ENCODE data around the gene GPRC5D. TPM values are rescaled to one million over a fixed set of nuclear protein-coding genes. Genes with fewer than 3 reads are reported as not detected.

The GPRC5D gene
- polyA plus RNA-seq, 1 of the 3 experiments (the other 2 are of a cell fraction): not detected

GRCh38 chr12:12960639-12961209 is 8.8 kb upstream of the GPRC5D start:
- DNase-seq: no peak
- Histone ChIP-seq H3K9me3 (no peaks in the 10 kb centered on the region), H3K36me3 (replicated peaks in 1 of 2; ENCODE audit: control insufficient read depth in 1 of 2, insufficient read depth in 2 of 2, low read length in 1 of 2) (no peaks in the 10 kb centered on the region), H3K79me2 (ENCODE audit: insufficient read depth) (no peaks in the 10 kb centered on the region), H3K4me3 (ENCODE audit: low read depth in 2 of 2, low read length in 1 of 2) (no peak overlapping the region), H3K4me2 (no peak overlapping the region), H3K27ac (ENCODE audit: low read depth in 2 of 2, low read length in 1 of 2) (no peak overlapping the region), H3F3A (replicated peaks; ENCODE audit: insufficient read depth) (no peaks in the 10 kb centered on the region), H3K9ac (no peak overlapping the region), H4K20me1 (ENCODE audit: insufficient read depth) (no peaks in the 10 kb centered on the region), H3K9me2 (no peaks in the 10 kb centered on the region), H2AFZ (ENCODE audit: low read depth) (no peak overlapping the region), H3K4me1 (ENCODE audit: control insufficient read depth in 1 of 2, insufficient read depth in 2 of 2, low read depth in 1 of 2, low read length in 1 of 2) (no peaks in the 10 kb centered on the region), H3K27me3 (ENCODE audit: insufficient read depth) (no peaks in the 10 kb centered on the region)
- CTCF ChIA-PET: interaction anchor here (1.1 to 1.9 kb wide), 2 partner anchors 13 to 22 kb away, joined by 3 to 5 read pairs; no protein-coding TSS in a partner anchor
- TF ChIP-seq JUND (IDR thresholded peaks at IDR 0.05) (no peak), EZH2phosphoT487 (IDR thresholded peaks at IDR 0.05; ENCODE audit: borderline replicate concordance, low read depth) (no peak), IRF3 (IDR thresholded peaks at IDR 0.05; ENCODE audit: low read depth, low read length) (no peak), ELF1 (IDR thresholded peaks at IDR 0.05) (no peak), CHD2 (IDR thresholded peaks at IDR 0.05; ENCODE audit: low read length, partially characterized antibody) (no peak), NFIC (IDR thresholded peaks at IDR 0.05; ENCODE audit: borderline replicate concordance) (no peak), TAF1 (IDR thresholded peaks at IDR 0.05; ENCODE audit: borderline replicate concordance, low read depth, low read length) (no peak)
- TF ChIP-seq, protein P1, sequence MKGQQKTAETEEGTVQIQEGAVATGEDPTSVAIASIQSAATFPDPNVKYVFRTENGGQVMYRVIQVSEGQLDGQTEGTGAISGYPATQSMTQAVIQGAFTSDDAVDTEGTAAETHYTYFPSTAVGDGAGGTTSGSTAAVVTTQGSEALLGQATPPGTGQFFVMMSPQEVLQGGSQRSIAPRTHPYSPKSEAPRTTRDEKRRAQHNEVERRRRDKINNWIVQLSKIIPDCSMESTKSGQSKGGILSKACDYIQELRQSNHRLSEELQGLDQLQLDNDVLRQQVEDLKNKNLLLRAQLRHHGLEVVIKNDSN (IDR thresholded peaks at IDR 0.05; ENCODE audit: borderline replicate concordance, low read depth): no peak
- TF ChIP-seq, protein P2, sequence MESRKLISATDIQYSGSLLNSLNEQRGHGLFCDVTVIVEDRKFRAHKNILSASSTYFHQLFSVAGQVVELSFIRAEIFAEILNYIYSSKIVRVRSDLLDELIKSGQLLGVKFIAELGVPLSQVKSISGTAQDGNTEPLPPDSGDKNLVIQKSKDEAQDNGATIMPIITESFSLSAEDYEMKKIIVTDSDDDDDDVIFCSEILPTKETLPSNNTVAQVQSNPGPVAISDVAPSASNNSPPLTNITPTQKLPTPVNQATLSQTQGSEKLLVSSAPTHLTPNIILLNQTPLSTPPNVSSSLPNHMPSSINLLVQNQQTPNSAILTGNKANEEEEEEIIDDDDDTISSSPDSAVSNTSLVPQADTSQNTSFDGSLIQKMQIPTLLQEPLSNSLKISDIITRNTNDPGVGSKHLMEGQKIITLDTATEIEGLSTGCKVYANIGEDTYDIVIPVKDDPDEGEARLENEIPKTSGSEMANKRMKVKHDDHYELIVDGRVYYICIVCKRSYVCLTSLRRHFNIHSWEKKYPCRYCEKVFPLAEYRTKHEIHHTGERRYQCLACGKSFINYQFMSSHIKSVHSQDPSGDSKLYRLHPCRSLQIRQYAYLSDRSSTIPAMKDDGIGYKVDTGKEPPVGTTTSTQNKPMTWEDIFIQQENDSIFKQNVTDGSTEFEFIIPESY (IDR thresholded peaks at IDR 0.05; ENCODE audit: borderline replicate concordance, low read depth): no peak
- WGBS (ENCODE audit: low lambda C conversion rate): 74% methylated on average over 5 of the region's 5 CpGs
- POLR2A ChIA-PET: no interaction called here

- H3K4me1 ChIP-seq (ENCODE audit: control insufficient read depth in 1 of 2, insufficient read depth in 2 of 2, low read depth in 1 of 2, low read length in 1 of 2): no peaks in the 10 kb centered on the region
- no peaks in the 10 kb centered on the region for H3K79me2 ChIP-seq (ENCODE audit: insufficient read depth)
- H3K27ac ChIP-seq (ENCODE audit: low read depth in 2 of 2, low read length in 1 of 2): no peak overlapping the region
- no peak overlapping the region for H3K4me2 ChIP-seq
- H3K36me3 ChIP-seq (replicated peaks in 1 of 2; ENCODE audit: control insufficient read depth in 1 of 2, insufficient read depth in 2 of 2, low read length in 1 of 2): no peaks in the 10 kb centered on the region
- H3K27me3 ChIP-seq (ENCODE audit: insufficient read depth): no peaks in the 10 kb centered on the region
- H4K20me1 ChIP-seq (ENCODE audit: insufficient read depth): no peaks in the 10 kb centered on the region
- H2AFZ ChIP-seq (ENCODE audit: low read depth): no peak overlapping the region
- WGBS (ENCODE audit: low lambda C conversion rate): 68% methylated on average over 7 of the region's 7 CpGs
- no peak overlapping the region for H3K4me3 ChIP-seq (ENCODE audit: low read depth in 2 of 2, low read length in 1 of 2)
- no peaks in the 10 kb centered on the region for H3K9me3 ChIP-seq
- ChIA-PET POLR2A (no interaction called here), CTCF (no interaction called here)
- DNase-seq: no peak
- no peak overlapping the region for H3K9ac ChIP-seq
- H3K9me2 ChIP-seq: no peaks in the 10 kb centered on the region
- H3F3A ChIP-seq (replicated peaks; ENCODE audit: insufficient read depth): no peaks in the 10 kb centered on the region
- TF ChIP-seq REST (IDR thresholded peaks at IDR 0.05; ENCODE audit: low read depth, low read length): no peak
- no peak for TF ChIP-seq EP300 (IDR thresholded peaks at IDR 0.05; ENCODE audit: borderline replicate concordance in 1 of 2, low read depth in 1 of 2, low read length in 1 of 2)
- TF ChIP-seq RAD21 (IDR thresholded peaks at IDR 0.05; ENCODE audit: low read length): no peak
- TF ChIP-seq FOXJ3 (CRISPR knock-in tag; IDR thresholded peaks at IDR 0.05): no peak
- TF ChIP-seq, protein P3, sequence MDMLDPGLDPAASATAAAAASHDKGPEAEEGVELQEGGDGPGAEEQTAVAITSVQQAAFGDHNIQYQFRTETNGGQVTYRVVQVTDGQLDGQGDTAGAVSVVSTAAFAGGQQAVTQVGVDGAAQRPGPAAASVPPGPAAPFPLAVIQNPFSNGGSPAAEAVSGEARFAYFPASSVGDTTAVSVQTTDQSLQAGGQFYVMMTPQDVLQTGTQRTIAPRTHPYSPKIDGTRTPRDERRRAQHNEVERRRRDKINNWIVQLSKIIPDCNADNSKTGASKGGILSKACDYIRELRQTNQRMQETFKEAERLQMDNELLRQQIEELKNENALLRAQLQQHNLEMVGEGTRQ (IDR thresholded peaks at IDR 0.05; ENCODE audit: borderline replicate concordance, low read depth, low read length): no peak
- TF ChIP-seq MXI1 (IDR thresholded peaks at IDR 0.05; ENCODE audit: low read depth, low read length): no peak
- no peak for TF ChIP-seq PBX3 (IDR thresholded peaks at IDR 0.05)
- no peak for TF ChIP-seq ELF1 (IDR thresholded peaks at IDR 0.05)
- no peak for TF ChIP-seq CHD2 (IDR thresholded peaks at IDR 0.05; ENCODE audit: low read length, partially characterized antibody)
- TF ChIP-seq RXRA (IDR thresholded peaks at IDR 0.05; ENCODE audit: borderline replicate concordance, low read depth): no peak
Measured at GRCh38 chr12:12958886-12959285, 6.9 kb upstream of the GPRC5D start.

Measured in SK-N-SH (cell line).